HepG2 (cell line): ENCODE data around the gene CCDC142. TPM values are rescaled to one million over a fixed set of nuclear protein-coding genes. Genes with fewer than 3 reads are reported as not detected.

Experiments used
- CENPX ChIP-seq: sonication (generic); formaldehyde crosslinking; IDR thresholded peaks from 2 replicates; pipeline ENCODE4 v1.9.0; 2021; ENCODE audit warnings: mild to moderate bottlenecking, missing genetic modification reagents, moderate library complexity
- DR1 ChIP-seq: sonication (generic); formaldehyde crosslinking; IDR thresholded peaks from 2 replicates; pipeline ENCODE4 v1.8.0; 2021; ENCODE audit warnings: mild to moderate bottlenecking, missing genetic modification reagents, inconsistent platforms
- FOXA1 ChIP-seq, 2 experiments: fragments of 450-650 bp in 1 of 2; sonication (generic) in 1 of 2; formaldehyde crosslinking in 1 of 2; IDR thresholded peaks; 2 replicates each; pipeline versions ENCODE4 v1.4.0 to v1.6.1; 2016 to 2020; ENCODE audit warnings: missing genetic modification reagents in 1 of 2
- FOXP4 ChIP-seq: sonication (generic); formaldehyde crosslinking; IDR thresholded peaks from 2 replicates; pipeline ENCODE4 v1.4.0; 2020; ENCODE audit warnings: missing genetic modification reagents
- IRF1 ChIP-seq: sonication (generic); formaldehyde crosslinking; IDR thresholded peaks from 2 replicates; pipeline ENCODE4 v1.4.0; 2020; ENCODE audit warnings: low read depth, mild to moderate bottlenecking, missing genetic modification reagents
- MIER2 ChIP-seq: IDR thresholded peaks from 2 replicates; pipeline ENCODE4 v1.6.1; 2016; ENCODE audit warnings: missing biosample characterization, missing genetic modification reagents
- SAP130 ChIP-seq: IDR thresholded peaks from 2 replicates; pipeline ENCODE4 v1.6.1; 2016; ENCODE audit warnings: low read depth
- YEATS4 ChIP-seq: sonication (generic); formaldehyde crosslinking; IDR thresholded peaks from 2 replicates; pipeline ENCODE4 v1.4.0; 2020; ENCODE audit warnings: missing genetic modification reagents, borderline replicate concordance
- ZNF724P ChIP-seq: sonication (generic); formaldehyde crosslinking; IDR thresholded peaks from 2 replicates; pipeline ENCODE4 v1.8.0; 2022; ENCODE audit warnings: missing genetic modification reagents, borderline replicate concordance
- polyA plus RNA-seq, 8 experiments: library from polyadenylated mRNA; depleted of rRNA in 3 of 8; stranded (reverse) in 7 of 8; unstranded in 1 of 8; fragments of >200 nt; fragmentation: Illumina TruSeq in 4 of 8; extraction: Trizol in 4 of 8; gene quantifications; 2 replicates each; pipeline versions ENCODE4 v1.2.1 to v1.2.3, GENCODE V29; 2011 to 2016; ENCODE audit warnings: low read depth in 4 of 8, missing spikeins in 1 of 8, mixed read lengths in 1 of 8; ENCODE audit not compliant: insufficient read depth in 1 of 8
- total RNA-seq, 5 experiments: library from RNA; depleted of rRNA; stranded (reverse); fragments of >200 nt; fragmentation: Illumina TruSeq; extraction: Trizol; gene quantifications; 2 replicates each; pipeline ENCODE4 v1.2.3, GENCODE V29; 2016; ENCODE audit warnings: low read depth in 1 of 5
- TF ChIP-seq, protein P1 (sequence below): sonication (generic); formaldehyde crosslinking; IDR thresholded peaks from 2 replicates; pipeline ENCODE4 v1.5.1; 2020; ENCODE audit warnings: mild to moderate bottlenecking, missing genetic modification reagents, borderline replicate concordance
- TF ChIP-seq, protein P2 (sequence below): IDR thresholded peaks from 2 replicates; pipeline ENCODE4 v1.6.1; 2016; ENCODE audit warnings: low read depth, borderline replicate concordance
- TF ChIP-seq, protein P3 (sequence below): sonication (generic); formaldehyde crosslinking; IDR thresholded peaks from 2 replicates; pipeline ENCODE4 v1.8.0; 2022; ENCODE audit warnings: mild to moderate bottlenecking, missing genetic modification reagents, moderate library complexity
- TF ChIP-seq, protein P4 (sequence below), 2 experiments: sonication (generic) in 1 of 2; formaldehyde crosslinking in 1 of 2; IDR thresholded peaks; 2 replicates each; pipeline versions ENCODE4 v1.4.0 to v1.6.1; 2018 to 2020; ENCODE audit warnings: missing genetic modification reagents in 2 of 2, borderline replicate concordance in 1 of 2, low read depth in 1 of 2, mild to moderate bottlenecking in 1 of 2, missing biosample characterization in 1 of 2

CCDC142 gene
- total and polyA plus RNA-seq, 2 of the 13 experiments (the other 11 are each of a cell fraction or from before 2014, with no cell fraction given): 14.7 to 30.4 TPM

GRCh38 chr2:74441170-74441689 lies 41.6 kb downstream of the CCDC142 start (continued):
- TF ChIP-seq, protein P1, sequence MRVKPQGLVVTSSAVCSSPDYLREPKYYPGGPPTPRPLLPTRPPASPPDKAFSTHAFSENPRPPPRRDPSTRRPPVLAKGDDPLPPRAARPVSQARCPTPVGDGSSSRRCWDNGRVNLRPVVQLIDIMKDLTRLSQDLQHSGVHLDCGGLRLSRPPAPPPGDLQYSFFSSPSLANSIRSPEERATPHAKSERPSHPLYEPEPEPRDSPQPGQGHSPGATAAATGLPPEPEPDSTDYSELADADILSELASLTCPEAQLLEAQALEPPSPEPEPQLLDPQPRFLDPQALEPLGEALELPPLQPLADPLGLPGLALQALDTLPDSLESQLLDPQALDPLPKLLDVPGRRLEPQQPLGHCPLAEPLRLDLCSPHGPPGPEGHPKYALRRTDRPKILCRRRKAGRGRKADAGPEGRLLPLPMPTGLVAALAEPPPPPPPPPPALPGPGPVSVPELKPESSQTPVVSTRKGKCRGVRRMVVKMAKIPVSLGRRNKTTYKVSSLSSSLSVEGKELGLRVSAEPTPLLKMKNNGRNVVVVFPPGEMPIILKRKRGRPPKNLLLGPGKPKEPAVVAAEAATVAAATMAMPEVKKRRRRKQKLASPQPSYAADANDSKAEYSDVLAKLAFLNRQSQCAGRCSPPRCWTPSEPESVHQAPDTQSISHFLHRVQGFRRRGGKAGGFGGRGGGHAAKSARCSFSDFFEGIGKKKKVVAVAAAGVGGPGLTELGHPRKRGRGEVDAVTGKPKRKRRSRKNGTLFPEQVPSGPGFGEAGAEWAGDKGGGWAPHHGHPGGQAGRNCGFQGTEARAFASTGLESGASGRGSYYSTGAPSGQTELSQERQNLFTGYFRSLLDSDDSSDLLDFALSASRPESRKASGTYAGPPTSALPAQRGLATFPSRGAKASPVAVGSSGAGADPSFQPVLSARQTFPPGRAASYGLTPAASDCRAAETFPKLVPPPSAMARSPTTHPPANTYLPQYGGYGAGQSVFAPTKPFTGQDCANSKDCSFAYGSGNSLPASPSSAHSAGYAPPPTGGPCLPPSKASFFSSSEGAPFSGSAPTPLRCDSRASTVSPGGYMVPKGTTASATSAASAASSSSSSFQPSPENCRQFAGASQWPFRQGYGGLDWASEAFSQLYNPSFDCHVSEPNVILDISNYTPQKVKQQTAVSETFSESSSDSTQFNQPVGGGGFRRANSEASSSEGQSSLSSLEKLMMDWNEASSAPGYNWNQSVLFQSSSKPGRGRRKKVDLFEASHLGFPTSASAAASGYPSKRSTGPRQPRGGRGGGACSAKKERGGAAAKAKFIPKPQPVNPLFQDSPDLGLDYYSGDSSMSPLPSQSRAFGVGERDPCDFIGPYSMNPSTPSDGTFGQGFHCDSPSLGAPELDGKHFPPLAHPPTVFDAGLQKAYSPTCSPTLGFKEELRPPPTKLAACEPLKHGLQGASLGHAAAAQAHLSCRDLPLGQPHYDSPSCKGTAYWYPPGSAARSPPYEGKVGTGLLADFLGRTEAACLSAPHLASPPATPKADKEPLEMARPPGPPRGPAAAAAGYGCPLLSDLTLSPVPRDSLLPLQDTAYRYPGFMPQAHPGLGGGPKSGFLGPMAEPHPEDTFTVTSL (CRISPR knock-in tag): 0 out of 2 replicates have a peak, but pooled peaks have one; percentile 15
- TF ChIP-seq ZNF724P (CRISPR knock-in tag): no peak
- no peak for TF ChIP-seq MIER2 (CRISPR knock-in tag)
- TF ChIP-seq, protein P2, sequence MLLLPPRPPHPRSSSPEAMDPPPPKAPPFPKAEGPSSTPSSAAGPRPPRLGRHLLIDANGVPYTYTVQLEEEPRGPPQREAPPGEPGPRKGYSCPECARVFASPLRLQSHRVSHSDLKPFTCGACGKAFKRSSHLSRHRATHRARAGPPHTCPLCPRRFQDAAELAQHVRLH (CRISPR knock-in tag): no peak
- no peak for TF ChIP-seq CENPX
- TF ChIP-seq DR1 (CRISPR knock-in tag): no peak
- TF ChIP-seq, protein P3, sequence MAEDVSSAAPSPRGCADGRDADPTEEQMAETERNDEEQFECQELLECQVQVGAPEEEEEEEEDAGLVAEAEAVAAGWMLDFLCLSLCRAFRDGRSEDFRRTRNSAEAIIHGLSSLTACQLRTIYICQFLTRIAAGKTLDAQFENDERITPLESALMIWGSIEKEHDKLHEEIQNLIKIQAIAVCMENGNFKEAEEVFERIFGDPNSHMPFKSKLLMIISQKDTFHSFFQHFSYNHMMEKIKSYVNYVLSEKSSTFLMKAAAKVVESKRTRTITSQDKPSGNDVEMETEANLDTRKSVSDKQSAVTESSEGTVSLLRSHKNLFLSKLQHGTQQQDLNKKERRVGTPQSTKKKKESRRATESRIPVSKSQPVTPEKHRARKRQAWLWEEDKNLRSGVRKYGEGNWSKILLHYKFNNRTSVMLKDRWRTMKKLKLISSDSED (CRISPR knock-in tag): no peak; the same call in 1 of the 2 replicates
- TF ChIP-seq SAP130: no peak
- no peak for TF ChIP-seq YEATS4
- no peak for TF ChIP-seq FOXA1 (IDR thresholded peaks at IDR 0.05)
- no peak for TF ChIP-seq FOXA1 (CRISPR knock-in tag; IDR thresholded peaks at IDR 0.05)
- no peak for TF ChIP-seq FOXP4 (CRISPR knock-in tag)
- no peak for TF ChIP-seq IRF1 (CRISPR knock-in tag)
- TF ChIP-seq, protein P4, sequence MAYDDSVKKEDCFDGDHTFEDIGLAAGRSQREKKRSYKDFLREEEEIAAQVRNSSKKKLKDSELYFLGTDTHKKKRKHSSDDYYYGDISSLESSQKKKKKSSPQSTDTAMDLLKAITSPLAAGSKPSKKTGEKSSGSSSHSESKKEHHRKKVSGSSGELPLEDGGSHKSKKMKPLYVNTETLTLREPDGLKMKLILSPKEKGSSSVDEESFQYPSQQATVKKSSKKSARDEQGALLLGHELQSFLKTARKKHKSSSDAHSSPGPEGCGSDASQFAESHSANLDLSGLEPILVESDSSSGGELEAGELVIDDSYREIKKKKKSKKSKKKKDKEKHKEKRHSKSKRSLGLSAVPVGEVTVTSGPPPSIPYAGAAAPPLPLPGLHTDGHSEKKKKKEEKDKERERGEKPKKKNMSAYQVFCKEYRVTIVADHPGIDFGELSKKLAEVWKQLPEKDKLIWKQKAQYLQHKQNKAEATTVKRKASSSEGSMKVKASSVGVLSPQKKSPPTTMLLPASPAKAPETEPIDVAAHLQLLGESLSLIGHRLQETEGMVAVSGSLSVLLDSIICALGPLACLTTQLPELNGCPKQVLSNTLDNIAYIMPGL (CRISPR knock-in tag; IDR thresholded peaks at IDR 0.05; ENCODE audit: borderline replicate concordance in 1 of 2, low read depth in 1 of 2): no peak
